Measurements from ENCODE around the gene CTDSP2.

- TF ChIP-seq, protein P1, sequence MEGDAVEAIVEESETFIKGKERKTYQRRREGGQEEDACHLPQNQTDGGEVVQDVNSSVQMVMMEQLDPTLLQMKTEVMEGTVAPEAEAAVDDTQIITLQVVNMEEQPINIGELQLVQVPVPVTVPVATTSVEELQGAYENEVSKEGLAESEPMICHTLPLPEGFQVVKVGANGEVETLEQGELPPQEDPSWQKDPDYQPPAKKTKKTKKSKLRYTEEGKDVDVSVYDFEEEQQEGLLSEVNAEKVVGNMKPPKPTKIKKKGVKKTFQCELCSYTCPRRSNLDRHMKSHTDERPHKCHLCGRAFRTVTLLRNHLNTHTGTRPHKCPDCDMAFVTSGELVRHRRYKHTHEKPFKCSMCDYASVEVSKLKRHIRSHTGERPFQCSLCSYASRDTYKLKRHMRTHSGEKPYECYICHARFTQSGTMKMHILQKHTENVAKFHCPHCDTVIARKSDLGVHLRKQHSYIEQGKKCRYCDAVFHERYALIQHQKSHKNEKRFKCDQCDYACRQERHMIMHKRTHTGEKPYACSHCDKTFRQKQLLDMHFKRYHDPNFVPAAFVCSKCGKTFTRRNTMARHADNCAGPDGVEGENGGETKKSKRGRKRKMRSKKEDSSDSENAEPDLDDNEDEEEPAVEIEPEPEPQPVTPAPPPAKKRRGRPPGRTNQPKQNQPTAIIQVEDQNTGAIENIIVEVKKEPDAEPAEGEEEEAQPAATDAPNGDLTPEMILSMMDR (IDR thresholded peaks at IDR 0.05; ENCODE audit: low read depth, low read length, poor library complexity, severe bottlenecking): no peak
- TF ChIP-seq EZH2phosphoT487 (IDR thresholded peaks at IDR 0.05; ENCODE audit: borderline replicate concordance, low read length): no peak
Measured at GRCh38 chr12:57869927-57870318, 23.4 kb upstream of the CTDSP2 start.
